Measurements from ENCODE around the gene OR6B3. TPM values are rescaled to one million over a fixed set of nuclear protein-coding genes. Genes with fewer than 3 reads are reported as not detected.

The OR6B3 gene
- total and polyA plus RNA-seq, 4 donors: not detected

- H3K27ac ChIP-seq (ENCODE audit: low read depth in 1 of 2, low read length in 2 of 2): no peak overlapping the region
- H3K27me3 ChIP-seq (ENCODE audit: control insufficient read depth in 4 of 4, insufficient read depth in 4 of 4, low read length in 3 of 4): no peaks in the 10 kb centered on the region
- H3K4me3 ChIP-seq (ENCODE audit: low read depth in 1 of 3, low read length in 3 of 3): peak overlapping the region; percentile 63 to 99 (median 96)
- no peaks in the 10 kb centered on the region for H3K9me3 ChIP-seq (ENCODE audit: control insufficient read depth in 4 of 4, low read length in 3 of 4)
- H3K9ac ChIP-seq (ENCODE audit: low read depth in 1 of 2, low read length in 2 of 2): peak overlapping the region; percentile 83 to 95
- no peak for DNase-seq (ENCODE audit: low spot score)
- peaks cover 5 to 16% (median 11%) of the 10 kb centered on the region in 4 donors for H3K36me3 ChIP-seq (ENCODE audit: control insufficient read depth in 4 of 4, insufficient read depth in 3 of 4, low read depth in 1 of 4, low read length in 3 of 4)
- WGBS: under 1% methylated on average over 22 of the region's 22 CpGs
- peaks cover 0 to 26% (median 21%) of the 10 kb centered on the region in 4 donors for H3K4me1 ChIP-seq (ENCODE audit: control insufficient read depth in 4 of 4, insufficient read depth in 4 of 4, low read length in 3 of 4)
- TF ChIP-seq REST (IDR thresholded peaks at IDR 0.05): no peak
- no peak for TF ChIP-seq MAX (IDR thresholded peaks at IDR 0.05)
- TF ChIP-seq RAD21 (IDR thresholded peaks at IDR 0.05): no peak
Measured at GRCh38 chr2:240024766-240025165, 28.6 kb downstream of the OR6B3 start.

- H3K9me3 ChIP-seq (ENCODE audit: control insufficient read depth in 4 of 4, low read length in 3 of 4): no peaks in the 10 kb centered on the region
- H3K4me3 ChIP-seq (ENCODE audit: low read depth in 1 of 3, low read length in 3 of 3): peak overlapping the region in 2 of 3 donors; percentile 96 to 99
- peaks cover 0 to 26% (median 21%) of the 10 kb centered on the region in 4 donors for H3K4me1 ChIP-seq (ENCODE audit: control insufficient read depth in 4 of 4, insufficient read depth in 4 of 4, low read length in 3 of 4)
- peaks cover 5 to 22% (median 16%) of the 10 kb centered on the region in 4 donors for H3K36me3 ChIP-seq (ENCODE audit: control insufficient read depth in 4 of 4, insufficient read depth in 3 of 4, low read depth in 1 of 4, low read length in 3 of 4)
- no peak overlapping the region for H3K27ac ChIP-seq (ENCODE audit: low read depth in 1 of 2, low read length in 2 of 2)
- no peak for DNase-seq (ENCODE audit: low spot score)
- no peak for TF ChIP-seq NR2F2 (IDR thresholded peaks at IDR 0.05)
- no peak for TF ChIP-seq ZBTB33 (IDR thresholded peaks at IDR 0.05)
- no peak for TF ChIP-seq YY1 (IDR thresholded peaks at IDR 0.05)
- TF ChIP-seq SP1 (IDR thresholded peaks at IDR 0.05): no peak
- TF ChIP-seq TAF1 (conservative IDR thresholded peaks at IDR 0.05): no peak
- TF ChIP-seq GABPA (IDR thresholded peaks at IDR 0.05 in 1 of 2, conservative IDR thresholded peaks at IDR 0.05 in 1 of 2): no peak
- TF ChIP-seq FOXA1 (IDR thresholded peaks at IDR 0.05): no peak
- TF ChIP-seq REST (IDR thresholded peaks at IDR 0.05): no peak
- no peak for TF ChIP-seq CTCF (IDR thresholded peaks at IDR 0.05; ENCODE audit: low read depth, low read length, missing input control)
- TF ChIP-seq FOXA2 (IDR thresholded peaks at IDR 0.05): no peak
- TF ChIP-seq ATF3 (IDR thresholded peaks at IDR 0.05): no peak
- no peak for TF ChIP-seq RXRA (IDR thresholded peaks at IDR 0.05)
- no peak for TF ChIP-seq MAX (IDR thresholded peaks at IDR 0.05)
- no peak for TF ChIP-seq EGR1 (IDR thresholded peaks at IDR 0.05; ENCODE audit: low read depth in 2 of 2)
- TF ChIP-seq HNF4A (conservative IDR thresholded peaks at IDR 0.05): no peak
- no peak for TF ChIP-seq RAD21 (IDR thresholded peaks at IDR 0.05)
- no peak for TF ChIP-seq JUND (IDR thresholded peaks at IDR 0.05)
- no peaks in the 10 kb centered on the region for H3K27me3 ChIP-seq (ENCODE audit: control insufficient read depth in 4 of 4, insufficient read depth in 4 of 4, low read length in 3 of 4)
- WGBS: 80% methylated on average over 9 of the region's 9 CpGs
- H3K9ac ChIP-seq (ENCODE audit: low read depth in 1 of 2, low read length in 2 of 2): peak overlapping the region in 1 of 2 donors; percentile 95
Measured at GRCh38 chr2:240023792-240024191, 29.5 kb downstream of the OR6B3 start.
